ENCODE data around the gene SPATA33.

DNA sequence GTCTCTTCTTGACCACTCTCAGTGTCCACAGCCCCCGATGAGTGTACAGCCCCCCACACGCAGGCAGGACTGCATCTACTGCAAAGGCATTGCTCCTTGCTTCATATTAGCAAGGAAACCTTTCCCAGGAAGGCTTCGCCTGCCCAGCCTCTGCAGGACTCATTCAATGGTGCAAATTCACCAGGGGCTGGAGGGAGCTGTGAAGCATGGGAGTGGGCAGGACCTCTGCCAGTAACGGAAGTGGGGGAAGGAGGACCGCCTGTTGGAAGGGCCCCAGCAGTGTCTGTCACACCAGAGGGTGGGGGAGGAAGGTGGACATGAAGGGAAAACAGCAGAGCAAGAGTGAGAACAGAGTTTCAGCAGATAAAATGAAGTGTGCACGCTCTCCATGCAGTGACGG lies 2.5 kb downstream of the SPATA33 start:
- TF ChIP-seq, protein P1, sequence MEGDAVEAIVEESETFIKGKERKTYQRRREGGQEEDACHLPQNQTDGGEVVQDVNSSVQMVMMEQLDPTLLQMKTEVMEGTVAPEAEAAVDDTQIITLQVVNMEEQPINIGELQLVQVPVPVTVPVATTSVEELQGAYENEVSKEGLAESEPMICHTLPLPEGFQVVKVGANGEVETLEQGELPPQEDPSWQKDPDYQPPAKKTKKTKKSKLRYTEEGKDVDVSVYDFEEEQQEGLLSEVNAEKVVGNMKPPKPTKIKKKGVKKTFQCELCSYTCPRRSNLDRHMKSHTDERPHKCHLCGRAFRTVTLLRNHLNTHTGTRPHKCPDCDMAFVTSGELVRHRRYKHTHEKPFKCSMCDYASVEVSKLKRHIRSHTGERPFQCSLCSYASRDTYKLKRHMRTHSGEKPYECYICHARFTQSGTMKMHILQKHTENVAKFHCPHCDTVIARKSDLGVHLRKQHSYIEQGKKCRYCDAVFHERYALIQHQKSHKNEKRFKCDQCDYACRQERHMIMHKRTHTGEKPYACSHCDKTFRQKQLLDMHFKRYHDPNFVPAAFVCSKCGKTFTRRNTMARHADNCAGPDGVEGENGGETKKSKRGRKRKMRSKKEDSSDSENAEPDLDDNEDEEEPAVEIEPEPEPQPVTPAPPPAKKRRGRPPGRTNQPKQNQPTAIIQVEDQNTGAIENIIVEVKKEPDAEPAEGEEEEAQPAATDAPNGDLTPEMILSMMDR (IDR thresholded peaks at IDR 0.05; ENCODE audit: poor library complexity), result no peak
- no peak for TF ChIP-seq EZH2phosphoT487 (IDR thresholded peaks at IDR 0.05; ENCODE audit: low read depth, severe bottlenecking, unreplicated experiment)
- no peak for TF ChIP-seq EZH2 (IDR thresholded peaks at IDR 0.05; ENCODE audit: borderline replicate concordance)

Measured in hepatocyte (in vitro differentiated cells).